WTC11 (cell line): ENCODE results near the gene PLRG1. TPM values are rescaled to one million over a fixed set of nuclear protein-coding genes. Genes with fewer than 3 reads are reported as not detected.

Experiments
- ATAC-seq: fragments of 200-7000 bp; cut with Tn5 transposase; 2 replicates; pipeline ENCODE4 v1.10.0; 2021; ENCODE audit warnings: mild to moderate bottlenecking, moderate library complexity
- CTCF ChIA-PET: fragments of 300-600 bp; sonication (Branson Sonifier 250); formaldehyde crosslinking; loops from one replicate; lab custom pipeline; 2021; ENCODE audit warnings: antibody characterized with exemption; lab: Charles Lee
- POLR2A ChIA-PET: fragments of 350-600 bp; sonication (Branson Sonifier 250); formaldehyde crosslinking; loops from one replicate; lab custom pipeline; 2021; ENCODE audit warnings: antibody characterized with exemption; lab: Charles Lee
- DNase-seq: peaks from one replicate; pipeline ENCODE4 v3.0.0; 2021; ENCODE audit warnings: low spot score
- H3K27ac Mint-ChIP-seq: 2 replicates; pipeline ENCODE4 v1.8.0; 2021; ENCODE audit warnings: mixed read lengths
- H3K27me3 Mint-ChIP-seq: 2 replicates; pipeline ENCODE4 v1.8.0; 2021; ENCODE audit warnings: low read depth, mild to moderate bottlenecking, moderate library complexity, mixed read lengths
- H3K36me3 Mint-ChIP-seq: 2 replicates; pipeline ENCODE4 v1.8.0; 2021; ENCODE audit warnings: mixed read lengths
- H3K4me1 Mint-ChIP-seq: 2 replicates; pipeline ENCODE4 v1.8.0; 2022; ENCODE audit warnings: mixed read lengths
- H3K4me3 Mint-ChIP-seq: 2 replicates; pipeline ENCODE4 v1.8.0; 2021; ENCODE audit warnings: mild to moderate bottlenecking, moderate library complexity, mixed read lengths
- H3K9me3 Mint-ChIP-seq: 2 replicates; pipeline ENCODE4 v1.8.0; 2021; ENCODE audit warnings: mixed read lengths
- ERG ChIP-seq: fragments of 250-450 bp; sonication (Bioruptor Pico); IDR thresholded peaks from 2 replicates; pipeline ENCODE4 v1.8.0; 2021; ENCODE audit warnings: mild to moderate bottlenecking
- ESRRA ChIP-seq: sonication (generic); formaldehyde crosslinking; IDR thresholded peaks from 2 replicates; pipeline ENCODE4 v1.8.1; 2022; ENCODE audit warnings: mild to moderate bottlenecking, missing genetic modification reagents, borderline replicate concordance
- HMGXB4 ChIP-seq: sonication (generic); formaldehyde crosslinking; IDR thresholded peaks from 2 replicates; pipeline ENCODE4 v1.8.1; 2023; ENCODE audit warnings: mild to moderate bottlenecking, moderate library complexity, missing genetic modification reagents
- JAZF1 ChIP-seq: fragments of 250-450 bp; sonication (Bioruptor Pico); IDR thresholded peaks from 2 replicates; pipeline ENCODE4 v1.9.0; 2021; ENCODE audit warnings: moderate library complexity, mild to moderate bottlenecking, inconsistent platforms
- KAT7 ChIP-seq: sonication (generic); formaldehyde crosslinking; IDR thresholded peaks from 2 replicates; pipeline ENCODE4 v1.8.1; 2023; ENCODE audit warnings: missing genetic modification reagents, mild to moderate bottlenecking, borderline replicate concordance
- MAX ChIP-seq: sonication (generic); formaldehyde crosslinking; IDR thresholded peaks from 2 replicates; pipeline ENCODE4 v1.8.0; 2022; ENCODE audit warnings: mild to moderate bottlenecking, missing genetic modification reagents
- MXD4 ChIP-seq: fragments of 250-450 bp; sonication (Bioruptor Pico); IDR thresholded peaks from 2 replicates; pipeline ENCODE4 v1.8.0; 2021; ENCODE audit warnings: mild to moderate bottlenecking, moderate library complexity, borderline replicate concordance
- MYBL2 ChIP-seq: sonication (generic); formaldehyde crosslinking; IDR thresholded peaks from 2 replicates; pipeline ENCODE4 v1.8.1; 2023; ENCODE audit warnings: mild to moderate bottlenecking, moderate library complexity, missing genetic modification reagents
- NFE2L1 ChIP-seq: sonication (generic); formaldehyde crosslinking; IDR thresholded peaks from 2 replicates; pipeline ENCODE4 v1.8.1; 2023; ENCODE audit warnings: missing genetic modification reagents
- SOX15 ChIP-seq: fragments of 250-450 bp; sonication (Bioruptor Pico); IDR thresholded peaks from 2 replicates; pipeline ENCODE4 v1.9.0; 2021; ENCODE audit warnings: mild to moderate bottlenecking
- USF1 ChIP-seq: sonication (generic); formaldehyde crosslinking; IDR thresholded peaks from 2 replicates; pipeline ENCODE4 v1.8.0; 2022; ENCODE audit warnings: mild to moderate bottlenecking, missing genetic modification reagents
- ZNF138 ChIP-seq: sonication (generic); formaldehyde crosslinking; conservative IDR thresholded peaks from 2 replicates; pipeline ENCODE4 v1.8.1; 2022; ENCODE audit warnings: mild to moderate bottlenecking, moderate library complexity, missing genetic modification reagents
- ZNF232 ChIP-seq: sonication (generic); formaldehyde crosslinking; IDR thresholded peaks from 2 replicates; pipeline ENCODE4 v1.8.0; 2022; ENCODE audit warnings: mild to moderate bottlenecking, missing genetic modification reagents
- ZNF317 ChIP-seq: sonication (generic); formaldehyde crosslinking; IDR thresholded peaks from 2 replicates; pipeline ENCODE4 v1.8.1; 2023; ENCODE audit warnings: low read depth, mild to moderate bottlenecking, moderate library complexity, missing genetic modification reagents, borderline replicate concordance
- ZSCAN18 ChIP-seq: fragments of 250-450 bp; sonication (Bioruptor Pico); IDR thresholded peaks from 2 replicates; pipeline ENCODE4 v2.1.2; 2022; ENCODE audit warnings: mild to moderate bottlenecking, moderate library complexity
- total RNA-seq: library from RNA; stranded (reverse); gene quantifications from 3 replicates; pipeline ENCODE4 v1.2.3, GENCODE V29; 2021
- TF ChIP-seq, protein P1 (sequence below): sonication (generic); formaldehyde crosslinking; IDR thresholded peaks from 2 replicates; pipeline ENCODE4 v1.8.0; 2022; ENCODE audit warnings: mild to moderate bottlenecking, missing genetic modification reagents
- TF ChIP-seq, protein P2 (sequence below): sonication (generic); formaldehyde crosslinking; IDR thresholded peaks from 2 replicates; pipeline ENCODE4 v1.8.1; 2022; ENCODE audit warnings: mild to moderate bottlenecking, moderate library complexity, missing genetic modification reagents
- TF ChIP-seq, protein P3 (sequence below): sonication (generic); formaldehyde crosslinking; IDR thresholded peaks from 2 replicates; pipeline ENCODE4 v1.8.1; 2022; ENCODE audit warnings: low read depth, mild to moderate bottlenecking, moderate library complexity, missing genetic modification reagents, borderline replicate concordance

Gene PLRG1
- total RNA-seq, 1 experiment from 2014 or later: 84.8 TPM

GRCh38 chr4:154517591-154517990 is 32.6 kb downstream of the PLRG1 start (continued):
- TF ChIP-seq KAT7: no peak
- TF ChIP-seq SOX15 (CRISPR knock-in tag): no peak
- TF ChIP-seq MAX (CRISPR knock-in tag): no peak
- no peak for TF ChIP-seq MYBL2 (CRISPR knock-in tag)

GRCh38 chr4:154516318-154517029 is 33.7 kb downstream of the PLRG1 start:
- H3K27me3 Mint-ChIP-seq: peaks cover 4% of the 10 kb centered on the region
- H3K36me3 Mint-ChIP-seq: no peaks in the 10 kb centered on the region
- H3K9me3 Mint-ChIP-seq: peaks cover 13% of the 10 kb centered on the region
- TF ChIP-seq ZNF138 (CRISPR knock-in tag) (no peak), ZNF317 (CRISPR knock-in tag) (no peak), ZSCAN18 (CRISPR knock-in tag) (no peak), ZNF232 (CRISPR knock-in tag) (no peak), JAZF1 (CRISPR knock-in tag) (no peak), NFE2L1 (CRISPR knock-in tag) (no peak), MXD4 (CRISPR knock-in tag) (no peak), ESRRA (no peak), USF1 (CRISPR knock-in tag) (no peak), ERG (CRISPR knock-in tag) (no peak), HMGXB4 (CRISPR knock-in tag) (no peak)
- TF ChIP-seq, protein P1, sequence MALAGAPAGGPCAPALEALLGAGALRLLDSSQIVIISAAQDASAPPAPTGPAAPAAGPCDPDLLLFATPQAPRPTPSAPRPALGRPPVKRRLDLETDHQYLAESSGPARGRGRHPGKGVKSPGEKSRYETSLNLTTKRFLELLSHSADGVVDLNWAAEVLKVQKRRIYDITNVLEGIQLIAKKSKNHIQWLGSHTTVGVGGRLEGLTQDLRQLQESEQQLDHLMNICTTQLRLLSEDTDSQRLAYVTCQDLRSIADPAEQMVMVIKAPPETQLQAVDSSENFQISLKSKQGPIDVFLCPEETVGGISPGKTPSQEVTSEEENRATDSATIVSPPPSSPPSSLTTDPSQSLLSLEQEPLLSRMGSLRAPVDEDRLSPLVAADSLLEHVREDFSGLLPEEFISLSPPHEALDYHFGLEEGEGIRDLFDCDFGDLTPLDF: no peak
- TF ChIP-seq, protein P2, sequence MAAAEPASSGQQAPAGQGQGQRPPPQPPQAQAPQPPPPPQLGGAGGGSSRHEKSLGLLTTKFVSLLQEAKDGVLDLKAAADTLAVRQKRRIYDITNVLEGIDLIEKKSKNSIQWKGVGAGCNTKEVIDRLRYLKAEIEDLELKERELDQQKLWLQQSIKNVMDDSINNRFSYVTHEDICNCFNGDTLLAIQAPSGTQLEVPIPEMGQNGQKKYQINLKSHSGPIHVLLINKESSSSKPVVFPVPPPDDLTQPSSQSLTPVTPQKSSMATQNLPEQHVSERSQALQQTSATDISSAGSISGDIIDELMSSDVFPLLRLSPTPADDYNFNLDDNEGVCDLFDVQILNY: no peak
- TF ChIP-seq, protein P3, sequence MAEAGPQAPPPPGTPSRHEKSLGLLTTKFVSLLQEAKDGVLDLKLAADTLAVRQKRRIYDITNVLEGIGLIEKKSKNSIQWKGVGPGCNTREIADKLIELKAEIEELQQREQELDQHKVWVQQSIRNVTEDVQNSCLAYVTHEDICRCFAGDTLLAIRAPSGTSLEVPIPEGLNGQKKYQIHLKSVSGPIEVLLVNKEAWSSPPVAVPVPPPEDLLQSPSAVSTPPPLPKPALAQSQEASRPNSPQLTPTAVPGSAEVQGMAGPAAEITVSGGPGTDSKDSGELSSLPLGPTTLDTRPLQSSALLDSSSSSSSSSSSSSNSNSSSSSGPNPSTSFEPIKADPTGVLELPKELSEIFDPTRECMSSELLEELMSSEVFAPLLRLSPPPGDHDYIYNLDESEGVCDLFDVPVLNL (CRISPR knock-in tag): no peak
- ChIA-PET POLR2A (no interaction called here), CTCF (interaction anchor here (2.2 to 3.6 kb wide), 2 partner anchors 10 to 14 kb away, joined by 5 to 19 read pairs; no protein-coding TSS in a partner anchor)
- ATAC-seq: no peak
- no peak for DNase-seq
- H3K4me1 Mint-ChIP-seq: peaks cover 12% of the 10 kb centered on the region
- no peak overlapping the region for H3K27ac Mint-ChIP-seq
- no peak overlapping the region for H3K4me3 Mint-ChIP-seq
